GM12878 (cell line): ENCODE data around the gene HS3ST6. TPM values are rescaled to one million over a fixed set of nuclear protein-coding genes. Genes with fewer than 3 reads are reported as not detected.

Experiments
- ATAC-seq: fragments of 200-7000 bp; cut with Tn5 transposase; 3 replicates; pipeline ENCODE4 v1.9.1; 2020; ENCODE audit warnings: mild to moderate bottlenecking, moderate library complexity
- BruUV-seq: library from RNA; stranded (reverse); fragments of 400-500 nt; replicated peaks from 2 replicates; lab custom pipeline; 2021; lab: Mats Ljungman, UMichigan
- CTCF ChIA-PET: fragments of 300-600 bp; sonication (Branson Sonifier 250); formaldehyde crosslinking; extraction: SDS; loops from one replicate; lab custom pipeline; 2021; ENCODE audit warnings: inconsistent platforms; lab: Yijun Ruan, JAX
- POLR2A ChIA-PET: fragments of 350-600 bp; formaldehyde crosslinking; extraction: SDS; loops from one replicate; lab custom pipeline; 2021; ENCODE audit warnings: inconsistent platforms; lab: Charles Lee
- RAD21 ChIA-PET: fragments of 300-600 bp; sonication (Branson Sonifier 250); formaldehyde crosslinking; loops from one replicate; lab custom pipeline; 2023; ENCODE audit warnings: antibody characterized with exemption; ENCODE audit not compliant: unreplicated experiment; lab: Charles Lee
- SMC1A ChIA-PET: fragments of 300-600 bp; sonication (Branson Sonifier 250); formaldehyde crosslinking; loops from one replicate; lab custom pipeline; 2023; ENCODE audit not compliant: unreplicated experiment, uncharacterized antibody; lab: Charles Lee
- DNase-seq: peaks from one replicate; pipeline ENCODE4 v3.0.0-alpha.2; 2011; ENCODE audit warnings: low read depth, low spot score
- FAIRE-seq: peaks from 3 replicates; lab custom pipeline; 2011; peaks lifted over from hg19 to GRCh38; lab: Jason Lieb, UNC
- H2AFZ ChIP-seq: 2 replicates; pipeline ENCODE4 v1.6.0; 2011; ENCODE audit warnings: low read depth, low read length, control low read depth; ENCODE audit not compliant: control insufficient read depth
- H3K27ac ChIP-seq: 2 replicates; pipeline ENCODE4 v1.5.1; 2011; ENCODE audit warnings: control low read depth; ENCODE audit not compliant: control insufficient read depth, insufficient read depth
- H3K27me3 ChIP-seq, 2 experiments: replicated peaks in 1 of 2; 2 replicates each; pipeline versions ENCODE4 v1.6.0 to v1.6.1; 2011; ENCODE audit warnings: low read length in 1 of 2; ENCODE audit not compliant: control insufficient read depth in 2 of 2, insufficient read depth in 2 of 2
- H3K36me3 ChIP-seq, 2 experiments: 2 replicates each; pipeline ENCODE4 v1.5.1; 2011; ENCODE audit warnings: low read length in 1 of 2; ENCODE audit not compliant: control insufficient read depth in 2 of 2, insufficient read depth in 2 of 2
- H3K4me1 ChIP-seq: 2 replicates; pipeline ENCODE4 v1.6.1; 2011; ENCODE audit warnings: mild to moderate bottlenecking, low read length, moderate library complexity, mixed read lengths; ENCODE audit not compliant: control insufficient read depth, insufficient read depth
- H3K4me2 ChIP-seq: 2 replicates; pipeline ENCODE4 v1.6.0; 2011; ENCODE audit warnings: control low read depth; ENCODE audit not compliant: control insufficient read depth, insufficient read depth
- H3K4me3 ChIP-seq: fragments of 200-600 bp; sonication (generic); 2 replicates; pipeline ENCODE4 v1.5.1; 2016
- H3K79me2 ChIP-seq: 2 replicates; pipeline ENCODE4 v1.6.0; 2011; ENCODE audit warnings: low read length; ENCODE audit not compliant: control insufficient read depth, insufficient read depth
- H3K9ac ChIP-seq: 2 replicates; pipeline ENCODE4 v1.8.0; 2011; ENCODE audit warnings: low read length, control low read depth, mixed read lengths; ENCODE audit not compliant: control insufficient read depth, insufficient read depth
- H3K9me3 ChIP-seq: replicated peaks from 3 replicates; pipeline ENCODE4 v1.5.1; 2011; ENCODE audit warnings: mild to moderate bottlenecking, low read length; ENCODE audit not compliant: control insufficient read depth, insufficient read depth
- H4K20me1 ChIP-seq: 2 replicates; pipeline ENCODE4 v1.6.0; 2011; ENCODE audit not compliant: control insufficient read depth, insufficient read depth
- BACH1 ChIP-seq: fragments of 450-650 bp; IDR thresholded peaks from 2 replicates; pipeline ENCODE4 v1.6.1; 2017; ENCODE audit warnings: mild to moderate bottlenecking, borderline replicate concordance
- CBFB ChIP-seq: IDR thresholded peaks from 2 replicates; pipeline ENCODE4 v1.6.1; 2016; ENCODE audit warnings: antibody characterized with exemption, low read depth
- EGR1 ChIP-seq, 2 experiments: IDR thresholded peaks; 1 replicate in 1 of 2; 2 replicates in 1 of 2; pipeline ENCODE4 v1.6.1; 2011 to 2012; ENCODE audit warnings: low read depth in 2 of 2, low read length in 2 of 2, borderline replicate concordance in 1 of 2, mild to moderate bottlenecking in 1 of 2, moderate library complexity in 1 of 2
- GATAD2B ChIP-seq: fragments of 450-650 bp; conservative IDR thresholded peaks from 2 replicates; pipeline ENCODE4 v1.6.1; 2017; ENCODE audit warnings: low read depth, mild to moderate bottlenecking, moderate library complexity
- PML ChIP-seq: IDR thresholded peaks from 2 replicates; pipeline ENCODE4 v1.6.1; 2012; ENCODE audit warnings: low read length, inconsistent platforms
- POLR2A ChIP-seq: IDR thresholded peaks from 2 replicates; pipeline ENCODE4 v1.6.1; 2011; ENCODE audit warnings: low read depth, mild to moderate bottlenecking, low read length
- POLR2AphosphoS5 ChIP-seq: IDR thresholded peaks from 2 replicates; pipeline ENCODE4 v1.6.1; 2011; ENCODE audit warnings: mild to moderate bottlenecking, low read length, inconsistent platforms
- WRNIP1 ChIP-seq: IDR thresholded peaks from 2 replicates; pipeline ENCODE4 v1.6.1; 2011; ENCODE audit warnings: low read depth, low read length, improper control_type of control experiment, borderline replicate concordance
- WGBS: methylation state at CpG from one replicate; pipeline ENCODE4 v1.1.6; 2016; ENCODE audit warnings: low lambda C conversion rate; ENCODE audit not compliant: insufficient replicate concordance, insufficient coverage; ENCODE audit errors: missing lambda C conversion rate; 5-methylcytosine and 5-hydroxymethylcytosine counted together
- in situ Hi-C: fragments of 300-500 bp; cut with MboI; formaldehyde crosslinking; loops from 9 replicates; pipeline ENCODE4 v1.14.3; 2018; ENCODE audit warnings: mixed read lengths
- intact Hi-C: fragments of 100-400 bp; cut with micrococcal nuclease; formaldehyde crosslinking; loops from one replicate; pipeline ENCODE4 v1.14.2; 2022; ENCODE audit not compliant: unreplicated experiment
- polyA plus RNA-seq, 11 experiments: library from polyadenylated mRNA; depleted of rRNA in 4 of 11; unstranded in 6 of 11; stranded (reverse) in 5 of 11; fragments of >200 nt; fragmentation: Nextera tagmentation in 4 of 11; fragmentation: Illumina TruSeq in 1 of 11; extraction: Ambion mirVana in 4 of 11; extraction: Trizol in 1 of 11; gene quantifications; 1 replicate in 1 of 11; 2 replicates in 10 of 11; pipeline versions ENCODE4 v1.2.1 to v1.2.3, GENCODE V29; 2011 to 2016; ENCODE audit warnings: inconsistent platforms in 2 of 11, missing spikeins in 2 of 11, low read depth in 1 of 11
- total RNA-seq, 4 experiments: library from RNA; depleted of rRNA in 3 of 4; stranded (reverse); fragments of >200 nt in 3 of 4; fragmentation: Illumina TruSeq in 1 of 4; extraction: Trizol in 1 of 4; gene quantifications; 2 replicates each; pipeline versions ENCODE4 v1.2.1 to v1.2.3, GENCODE V29; 2013 to 2021
- TF ChIP-seq, protein P1 (sequence below): fragments of 450-650 bp; IDR thresholded peaks from 2 replicates; pipeline ENCODE4 v1.6.1; 2017; ENCODE audit warnings: low read depth, mild to moderate bottlenecking, moderate library complexity
- TF ChIP-seq, protein P2 (sequence below): IDR thresholded peaks from 2 replicates; pipeline ENCODE4 v1.6.1; 2011; ENCODE audit warnings: borderline replicate concordance, low read depth, mild to moderate bottlenecking, moderate library complexity, low read length; ENCODE audit not compliant: insufficient read depth, poor library complexity, severe bottlenecking

Gene HS3ST6
- total and polyA plus RNA-seq, 10 of the 15 experiments (the other 5 are each of a cell fraction or from before 2014, with no cell fraction given) = not detected

DNA sequence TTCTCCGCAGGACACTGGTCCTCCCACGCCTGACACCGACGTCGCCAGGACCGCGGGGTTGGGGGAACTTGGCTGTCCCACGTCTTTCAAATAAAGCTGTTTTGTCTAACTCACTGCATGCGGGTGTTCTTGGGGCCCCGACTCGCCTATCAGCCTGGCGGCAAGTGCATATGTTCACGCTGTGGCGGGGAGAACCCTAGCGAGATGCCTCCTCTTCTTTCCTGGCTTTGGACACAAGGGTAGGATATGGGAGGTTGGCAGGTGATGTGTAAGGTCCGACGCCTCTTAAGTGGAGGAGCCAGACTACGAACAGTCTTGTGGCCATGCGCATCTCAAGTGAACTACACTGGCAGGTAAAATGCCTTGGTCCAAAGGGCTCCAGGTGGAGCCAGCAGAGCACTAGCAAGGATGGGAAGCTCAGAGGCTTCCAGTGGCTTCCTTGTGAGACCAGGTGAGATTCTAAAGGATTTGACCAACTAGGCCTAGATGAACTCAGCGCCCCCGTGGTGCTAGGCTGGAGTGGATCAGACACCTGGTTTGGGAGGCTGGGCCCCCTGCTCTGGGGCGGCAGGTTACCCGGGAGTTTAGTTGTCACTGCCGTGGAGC lies 47.3 kb upstream of the HS3ST6 start:
- BruUV-seq = TSS peak; percentile 87
- ATAC-seq = no peak
- RAD21 ChIA-PET = interaction anchor here (1.0 to 1.9 kb wide), 5 partner anchors 16 to 190 kb away, joined by 3 to 7 read pairs (median 4); partner anchors contain the start of genes NOXO1, NUBP2, SPSB3 and TRAF7

More for the DNA sequence above, 47.3 kb upstream of the HS3ST6 start:
- TF ChIP-seq GATAD2B (0 out of 2 replicates have a peak, but pooled peaks have one; percentile 15), PML (no peak), CBFB (no peak), POLR2AphosphoS5 (peak; percentile 1; the same call in 1 of the 2 replicates), BACH1 (0 out of 2 replicates have a peak, but pooled peaks have one; percentile 26), EGR1 (IDR thresholded peaks at IDR 0.05; ENCODE audit: borderline replicate concordance in 1 of 2, low read depth in 2 of 2, low read length in 2 of 2) (0 out of 3 replicates have a peak, but pooled peaks of 1 of the 2 experiments have one; percentile 21), WRNIP1 (0 out of 2 replicates have a peak, but pooled peaks have one; percentile 71), POLR2A (0 out of 2 replicates have a peak, but pooled peaks have one; percentile 49)
- TF ChIP-seq, protein P1, sequence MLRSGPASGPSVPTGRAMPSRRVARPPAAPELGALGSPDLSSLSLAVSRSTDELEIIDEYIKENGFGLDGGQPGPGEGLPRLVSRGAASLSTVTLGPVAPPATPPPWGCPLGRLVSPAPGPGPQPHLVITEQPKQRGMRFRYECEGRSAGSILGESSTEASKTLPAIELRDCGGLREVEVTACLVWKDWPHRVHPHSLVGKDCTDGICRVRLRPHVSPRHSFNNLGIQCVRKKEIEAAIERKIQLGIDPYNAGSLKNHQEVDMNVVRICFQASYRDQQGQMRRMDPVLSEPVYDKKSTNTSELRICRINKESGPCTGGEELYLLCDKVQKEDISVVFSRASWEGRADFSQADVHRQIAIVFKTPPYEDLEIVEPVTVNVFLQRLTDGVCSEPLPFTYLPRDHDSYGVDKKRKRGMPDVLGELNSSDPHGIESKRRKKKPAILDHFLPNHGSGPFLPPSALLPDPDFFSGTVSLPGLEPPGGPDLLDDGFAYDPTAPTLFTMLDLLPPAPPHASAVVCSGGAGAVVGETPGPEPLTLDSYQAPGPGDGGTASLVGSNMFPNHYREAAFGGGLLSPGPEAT = no peak
- TF ChIP-seq, protein P2, sequence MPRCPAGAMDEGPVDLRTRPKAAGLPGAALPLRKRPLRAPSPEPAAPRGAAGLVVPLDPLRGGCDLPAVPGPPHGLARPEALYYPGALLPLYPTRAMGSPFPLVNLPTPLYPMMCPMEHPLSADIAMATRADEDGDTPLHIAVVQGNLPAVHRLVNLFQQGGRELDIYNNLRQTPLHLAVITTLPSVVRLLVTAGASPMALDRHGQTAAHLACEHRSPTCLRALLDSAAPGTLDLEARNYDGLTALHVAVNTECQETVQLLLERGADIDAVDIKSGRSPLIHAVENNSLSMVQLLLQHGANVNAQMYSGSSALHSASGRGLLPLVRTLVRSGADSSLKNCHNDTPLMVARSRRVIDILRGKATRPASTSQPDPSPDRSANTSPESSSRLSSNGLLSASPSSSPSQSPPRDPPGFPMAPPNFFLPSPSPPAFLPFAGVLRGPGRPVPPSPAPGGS = no peak
- TF ChIP-seq, all 136 proteins: peak for 6
- Histone ChIP-seq H3K4me2 (peak overlapping the region; percentile 97), H4K20me1 (peaks cover 6% of the 10 kb centered on the region; the same call in 1 of the 2 replicates), H3K4me3 (peak overlapping the region; percentile 83), H3K27me3 (no peaks in the 10 kb centered on the region), H3K4me1 (peaks cover 17% of the 10 kb centered on the region), H3K36me3 (peaks cover 11 to 13% of the 10 kb centered on the region in 2 experiments; a peak in 3 of 4 replicates), H3K9me3 (no peaks in the 10 kb centered on the region), H3K9ac (peak overlapping the region; percentile 97), H3K79me2 (peaks cover 54% of the 10 kb centered on the region), H2AFZ (peak overlapping the region; percentile 72; the same call in 1 of the 2 replicates), H3K27ac (peak overlapping the region; percentile 88)
- in situ Hi-C loops = no loop called here
- CTCF ChIA-PET = interaction anchor here (0.6 to 1.4 kb wide), 4 partner anchors 16 to 187 kb away, joined by 3 to 5 read pairs (median 4); partner anchors contain the start of gene NOXO1
- FAIRE-seq = no peak
- no peak for DNase-seq
- SMC1A ChIA-PET = interaction anchor here (1.0 kb wide), 1 partner anchor 16 kb away, joined by 7 read pairs; the partner anchor contains the start of gene NOXO1
- intact Hi-C loops = no loop called here
- 9% methylated on average over 24 of the region's 24 CpGs for WGBS
- POLR2A ChIA-PET = interaction anchor here (0.8 to 3.3 kb wide), 14 partner anchors 9 to 190 kb away, joined by 3 to 25 read pairs (median 8); partner anchors contain the start of genes MSRB1, NOXO1, NUBP2 and SPSB3
